Hematopoietic multipotent progenitor cell treated with erythropoietin and hydrocortisone succinate and interleukin-3 and kit ligand, for 4 days (in vitro differentiated cells): ENCODE data around the gene ZDHHC4.
A peak's percentile ranks its signal among the peaks of the same experiment; 100 is the strongest.

ENCODE experiments used
- DNase-seq: peaks from one replicate; pipeline ENCODE4 v3.0.0-alpha.2; 2015

The ZDHHC4 gene

GRCh38 chr7:6577369-6578113, at the start of gene ZDHHC4:
Gene ZDHHC4 (plus strand): TSS chr7:6577454. CDS start chr7:6580562, 3,108 bp downstream.
- DNase-seq: peak; percentile 97

- no peak for DNase-seq
These were observed 48.7 kb upstream of the ZDHHC4 start for GRCh38 chr7:6528401-6529130.

- DNase-seq: no peak
These were observed 47.6 kb upstream of the ZDHHC4 start for GRCh38 chr7:6529643-6530042.

- peak; percentile 54 for DNase-seq
These were observed 46.4 kb upstream of the ZDHHC4 start for GRCh38 chr7:6530626-6531491.

GRCh38 chr7:6531492-6532279, 45.6 kb upstream of the ZDHHC4 start:
- DNase-seq: no peak

GRCh38 chr7:6532516-6532915, 44.7 kb upstream of the ZDHHC4 start:
- DNase-seq: no peak

GRCh38 chr7:6533893-6534495, 43.3 kb upstream of the ZDHHC4 start:
- no peak for DNase-seq

GRCh38 chr7:6536262-6537260, 40.7 kb upstream of the ZDHHC4 start:
- DNase-seq: no peak

- no peak for DNase-seq
These were observed 34.9 kb upstream of the ZDHHC4 start for GRCh38 chr7:6542368-6542767.

GRCh38 chr7:6545398-6546126, 31.7 kb upstream of the ZDHHC4 start:
- peak; percentile 63 for DNase-seq

- DNase-seq: no peak
These were observed 30.6 kb upstream of the ZDHHC4 start for GRCh38 chr7:6546498-6547251.

GRCh38 chr7:6547400-6547799, 29.9 kb upstream of the ZDHHC4 start:
- DNase-seq: no peak

GRCh38 chr7:6551016-6551511, 26.2 kb upstream of the ZDHHC4 start, which contains the start of gene GRID2IP:
Gene GRID2IP (minus strand): TSS chr7:6551461. CDS start chr7:6551436, 25 bp downstream.
- DNase-seq: no peak

GRCh38 chr7:6553448-6554044, 23.7 kb upstream of the ZDHHC4 start:
- no peak for DNase-seq

- DNase-seq: no peak
These were observed 22.4 kb upstream of the ZDHHC4 start for GRCh38 chr7:6554848-6555247.

- no peak for DNase-seq
These were observed 21.1 kb upstream of the ZDHHC4 start for GRCh38 chr7:6556196-6556595.

GRCh38 chr7:6558837-6559236, 18.4 kb upstream of the ZDHHC4 start:
- DNase-seq: peak; percentile 81

- DNase-seq: no peak
These were observed 17.4 kb upstream of the ZDHHC4 start for GRCh38 chr7:6559896-6560295.

GRCh38 chr7:6562106-6562505, 15.1 kb upstream of the ZDHHC4 start:
- DNase-seq: no peak
